ENCODE data around the gene AOPEP. TPM values are rescaled to one million over a fixed set of nuclear protein-coding genes. Genes with fewer than 3 reads are reported as not detected.
A peak's percentile ranks its signal among the peaks of the same experiment; 100 is the strongest.

The AOPEP gene
- total RNA-seq, 4 donors from 2014 or later, result 149 to 306 (median 193) TPM

- no peaks in the 10 kb centered on the region for H3K36me3 ChIP-seq
- no peaks in the 10 kb centered on the region for H3K27me3 ChIP-seq
- H3K27ac ChIP-seq, result no peak overlapping the region
- DNase-seq (ENCODE audit: low spot score in 2 of 2), result no peak
- H3K9me3 ChIP-seq, result no peaks in the 10 kb centered on the region
- H3K4me3 ChIP-seq, result no peak overlapping the region
- 96% methylated on average over 7 of the region's 7 CpGs for WGBS
- H3K4me1 ChIP-seq, result peaks cover 18% of the 10 kb centered on the region
- TF ChIP-seq CTCF (IDR thresholded peaks at IDR 0.05) (no peak), EP300 (IDR thresholded peaks at IDR 0.05) (no peak), POLR2AphosphoS5 (IDR thresholded peaks at IDR 0.05) (no peak), POLR2A (IDR thresholded peaks at IDR 0.05) (no peak)
These were observed 275.2 kb downstream of the AOPEP start for GRCh38 chr9:95001720-95002119.

GRCh38 chr9:95003689-95004410 lies 277.4 kb downstream of the AOPEP start:
- TF ChIP-seq CTCF (IDR thresholded peaks at IDR 0.05) (no peak), POLR2A (IDR thresholded peaks at IDR 0.05) (no peak), EP300 (IDR thresholded peaks at IDR 0.05) (no peak), POLR2AphosphoS5 (IDR thresholded peaks at IDR 0.05) (no peak)
- Histone ChIP-seq H3K4me3 (peak overlapping the region; percentile 83), H3K4me1 (peaks cover 37% of the 10 kb centered on the region), H3K27me3 (no peaks in the 10 kb centered on the region), H3K9me3 (no peaks in the 10 kb centered on the region), H3K36me3 (no peaks in the 10 kb centered on the region), H3K27ac (peak overlapping the region; percentile 99)
- DNase-seq (ENCODE audit: low spot score in 2 of 2), result no peak
- 8% methylated on average over 19 of the region's 19 CpGs for WGBS

GRCh38 chr9:95004411-95005277 lies 278.1 kb downstream of the AOPEP start:
- Histone ChIP-seq H3K27ac (peak overlapping the region; percentile 99), H3K4me1 (peaks cover 45% of the 10 kb centered on the region), H3K9me3 (no peaks in the 10 kb centered on the region), H3K4me3 (peak overlapping the region; percentile 83), H3K27me3 (no peaks in the 10 kb centered on the region), H3K36me3 (no peaks in the 10 kb centered on the region)
- no peak for DNase-seq (ENCODE audit: low spot score in 2 of 2)
- peak in 1 of 2 donors; percentile 29 for TF ChIP-seq POLR2A (IDR thresholded peaks at IDR 0.05)
- no peak for TF ChIP-seq EP300 (IDR thresholded peaks at IDR 0.05)
- WGBS, result 0% methylated on average over 25 of the region's 133 CpGs

- TF ChIP-seq POLR2A (IDR thresholded peaks at IDR 0.05) (no peak), EP300 (IDR thresholded peaks at IDR 0.05) (no peak), POLR2AphosphoS5 (IDR thresholded peaks at IDR 0.05) (no peak), CTCF (IDR thresholded peaks at IDR 0.05) (no peak)
- no peak for DNase-seq (ENCODE audit: low spot score in 2 of 2)
- peaks cover 51% of the 10 kb centered on the region for H3K4me1 ChIP-seq
- no peaks in the 10 kb centered on the region for H3K36me3 ChIP-seq
- WGBS, result 2% methylated on average over 48 of the region's 49 CpGs
- peak overlapping the region; percentile 99 for H3K27ac ChIP-seq
- H3K4me3 ChIP-seq, result peak overlapping the region; percentile 83
- no peaks in the 10 kb centered on the region for H3K27me3 ChIP-seq
- no peaks in the 10 kb centered on the region for H3K9me3 ChIP-seq
These were observed 279.0 kb downstream of the AOPEP start for GRCh38 chr9:95005278-95006143.

GRCh38 chr9:95007226-95007869 lies 280.8 kb downstream of the AOPEP start:
- 26% methylated on average over 5 of the region's 5 CpGs for WGBS
- DNase-seq (ENCODE audit: low spot score in 2 of 2), result no peak
- Histone ChIP-seq H3K27me3 (no peaks in the 10 kb centered on the region), H3K27ac (peak overlapping the region; percentile 99), H3K4me1 (peaks cover 56% of the 10 kb centered on the region), H3K9me3 (no peaks in the 10 kb centered on the region), H3K36me3 (no peaks in the 10 kb centered on the region), H3K4me3 (peak overlapping the region; percentile 83)
- no peak for TF ChIP-seq CTCF (IDR thresholded peaks at IDR 0.05)
- peak in 1 of 3 donors; percentile 31 for TF ChIP-seq POLR2AphosphoS5 (IDR thresholded peaks at IDR 0.05)

All from suprapubic skin (tissue), 4 donors.